Stimulated activated CD8-positive, alpha-beta memory T cell treated with anti-CD3 and anti-CD28 coated beads, Interleukin-12 subunit alpha, Interleukin-12 subunit beta, amount 100 ng/mL, for 1 hour (primary cell): ENCODE results near the gene BACE2.

Experiments used
- DNase-seq: peaks from one replicate; pipeline ENCODE4 v3.0.0-alpha.2; 2020; ENCODE audit warnings: low read depth

The BACE2 gene

DNA sequence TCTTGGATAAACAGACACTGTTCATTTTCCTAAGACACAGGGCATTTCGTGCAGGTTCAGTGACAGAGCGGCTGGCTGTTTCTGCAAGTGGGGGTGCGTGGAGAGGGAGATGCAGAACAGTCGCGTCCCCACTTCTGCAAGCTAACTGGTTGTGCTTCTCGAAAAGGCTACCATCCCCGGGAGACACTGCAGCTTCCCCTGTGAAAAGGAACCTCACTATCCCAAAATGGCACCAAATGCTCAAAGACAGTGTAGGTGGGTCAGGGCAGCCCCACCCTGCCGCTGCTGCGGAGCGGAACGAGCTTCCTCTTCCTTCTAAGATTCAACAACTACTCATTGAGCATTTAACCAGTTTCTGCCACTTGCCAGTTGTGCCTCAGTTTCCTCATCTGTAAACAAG, 19.2 kb upstream of the BACE2 start:
- DNase-seq: no peak

DNA sequence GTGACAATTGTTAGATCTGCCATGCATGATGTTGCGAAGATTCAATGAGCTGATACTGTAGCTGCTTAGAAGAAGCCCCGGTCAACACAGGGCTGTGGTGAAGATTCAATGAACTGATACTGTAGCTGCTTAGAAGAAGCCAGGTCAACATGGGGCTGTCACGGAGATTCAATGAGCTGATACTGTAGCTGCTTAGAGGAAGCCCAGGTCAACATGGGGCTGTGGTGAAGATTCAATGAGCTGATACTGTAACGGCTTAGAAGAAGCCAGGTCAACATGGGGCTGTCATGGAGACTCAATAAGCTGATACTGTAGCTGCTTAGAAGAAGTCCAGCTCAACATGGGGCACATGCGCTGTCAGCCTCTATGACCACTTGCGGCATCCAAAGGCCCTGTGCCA, 18.8 kb upstream of the BACE2 start:
- DNase-seq: no peak

GRCh38 chr21:41152147-41152546, 15.8 kb upstream of the BACE2 start:
- no peak for DNase-seq

- no peak for DNase-seq
Measured at GRCh38 chr21:41153443-41153842, 14.5 kb upstream of the BACE2 start.

- DNase-seq: no peak
Measured at GRCh38 chr21:41156142-41156541, 11.8 kb upstream of the BACE2 start.

DNA sequence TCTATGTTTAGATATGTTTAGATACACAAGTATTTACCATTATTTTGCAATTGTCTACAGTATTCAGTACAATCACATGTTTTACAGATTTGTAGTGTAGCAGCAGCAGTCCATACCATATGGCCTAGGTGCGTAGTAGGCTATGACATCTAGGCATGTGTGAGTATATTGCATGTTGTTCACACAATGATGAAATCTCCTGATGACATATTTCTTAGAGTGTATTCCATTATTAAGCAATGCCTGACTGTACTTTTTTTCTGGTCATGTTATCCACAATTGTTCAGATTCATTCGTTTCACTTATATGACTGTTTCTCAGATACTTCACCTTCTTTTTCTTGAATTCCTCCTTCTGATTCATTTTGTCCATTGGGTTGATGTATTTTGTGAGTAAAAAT, 9.9 kb upstream of the BACE2 start:
- DNase-seq: no peak

- DNase-seq: no peak
Measured at GRCh38 chr21:41160036-41160435, 7.9 kb upstream of the BACE2 start.

DNA sequence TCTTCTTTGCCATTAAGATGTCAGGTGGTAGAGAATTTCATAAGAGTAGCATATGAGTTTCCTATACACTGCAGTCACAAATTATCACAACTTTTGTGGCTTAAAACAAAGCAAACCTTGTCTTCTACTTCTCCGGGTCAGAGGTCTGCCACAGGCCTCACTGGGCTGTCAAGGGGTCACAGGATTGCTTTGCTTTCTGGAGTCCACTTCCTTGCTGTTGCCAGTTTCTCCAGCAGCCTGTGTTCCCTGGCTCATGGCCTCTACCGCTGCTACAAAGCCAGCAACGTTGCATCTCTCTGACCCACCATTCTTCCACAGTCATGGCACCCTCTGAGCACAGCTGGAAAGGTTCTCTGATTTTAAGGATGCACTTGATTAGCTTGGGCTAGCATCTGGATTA, 6.5 kb upstream of the BACE2 start:
- no peak for DNase-seq

DNA sequence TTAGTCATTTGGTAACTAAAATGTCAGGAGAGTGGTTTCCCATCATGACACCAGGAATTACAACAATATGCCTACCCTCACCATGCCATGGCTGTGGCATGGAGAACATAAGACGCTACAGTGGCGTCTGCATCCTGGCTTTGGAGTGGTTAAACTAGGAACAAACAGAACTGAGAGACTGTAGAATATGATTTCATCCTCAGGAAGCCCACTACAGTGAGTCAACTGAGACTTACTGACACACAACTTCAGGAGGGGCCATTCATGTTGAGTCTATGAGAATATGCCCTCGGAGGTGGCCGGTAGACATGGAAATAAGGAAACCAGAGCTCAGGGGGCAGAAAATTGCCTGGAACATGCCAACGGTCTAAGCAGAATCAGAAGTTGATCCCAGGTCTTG, 5.9 kb upstream of the BACE2 start:
- no peak for DNase-seq

GRCh38 chr21:41163091-41163490, 4.9 kb upstream of the BACE2 start:
- no peak for DNase-seq

DNA sequence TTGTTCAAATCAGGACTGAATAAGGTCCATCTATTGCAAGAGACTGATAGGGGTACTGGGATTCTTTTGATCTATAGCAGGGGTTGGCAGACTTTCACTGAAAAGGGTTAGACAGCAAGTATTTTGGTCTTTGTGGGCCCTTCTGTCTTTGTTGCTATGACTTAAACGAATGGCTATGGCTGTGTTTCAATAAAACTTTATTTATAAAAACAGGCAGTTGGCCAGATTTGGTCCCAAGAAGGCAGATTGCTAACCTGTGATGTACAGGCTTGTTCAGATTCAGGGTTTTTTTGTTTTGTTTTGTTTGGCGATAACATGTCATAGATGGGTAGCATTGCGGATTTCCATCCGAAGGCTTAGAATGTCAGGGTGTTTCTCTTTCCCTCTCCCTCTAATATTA, 3.9 kb upstream of the BACE2 start:
- no peak for DNase-seq

- no peak for DNase-seq
Measured at GRCh38 chr21:41164981-41165655, 2.8 kb upstream of the BACE2 start.

DNA sequence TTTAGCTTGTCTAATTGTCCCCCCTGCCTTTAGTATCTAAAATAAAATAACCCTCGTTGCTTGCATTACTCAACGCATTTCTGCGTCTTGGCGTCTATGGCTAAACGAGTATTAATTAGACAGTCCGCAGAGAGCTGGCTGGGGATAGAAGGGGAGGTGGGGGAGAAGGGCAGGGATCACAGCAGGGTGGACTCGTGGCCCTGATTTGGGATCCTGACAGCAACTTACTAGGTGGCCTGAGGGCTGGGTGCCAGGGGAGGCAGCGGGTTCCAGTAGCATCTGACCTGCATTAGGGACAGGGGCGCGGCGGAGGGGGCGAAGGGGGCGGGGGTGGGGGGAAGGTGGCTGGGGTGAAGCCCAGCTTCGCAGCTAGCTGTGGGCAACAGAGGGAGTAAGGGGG, 1.1 kb upstream of the BACE2 start:
- no peak for DNase-seq

- no peak for DNase-seq
Measured at GRCh38 chr21:41168391-41169257, 664 bp downstream of the BACE2 start.

DNA sequence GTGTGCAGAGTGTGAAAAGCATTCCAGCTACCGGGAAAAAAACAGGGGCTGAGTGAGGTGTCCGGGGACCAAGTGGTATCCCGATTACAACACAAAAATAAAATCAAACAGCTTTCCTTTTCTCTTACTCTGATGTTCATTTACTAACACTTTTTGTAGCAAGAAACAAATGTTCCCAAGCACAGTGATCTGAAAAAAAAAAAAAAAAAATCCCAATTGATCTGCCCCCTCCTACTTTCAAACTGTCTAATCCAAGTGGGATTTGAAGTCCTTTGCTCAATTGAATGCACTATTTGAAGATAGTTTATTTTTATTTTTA, 1.3 kb downstream of the BACE2 start:
- no peak for DNase-seq

GRCh38 chr21:41169701-41170100, 1.7 kb downstream of the BACE2 start:
- no peak for DNase-seq

GRCh38 chr21:41170442-41170841, 2.5 kb downstream of the BACE2 start:
- DNase-seq: no peak

- no peak for DNase-seq
Measured at GRCh38 chr21:41170859-41171609, 3.1 kb downstream of the BACE2 start.

GRCh38 chr21:41175080-41175479, 7.1 kb downstream of the BACE2 start:
- no peak for DNase-seq

GRCh38 chr21:41176846-41177245, 8.9 kb downstream of the BACE2 start:
- no peak for DNase-seq

GRCh38 chr21:41180752-41181151, 12.8 kb downstream of the BACE2 start:
- no peak for DNase-seq

DNA sequence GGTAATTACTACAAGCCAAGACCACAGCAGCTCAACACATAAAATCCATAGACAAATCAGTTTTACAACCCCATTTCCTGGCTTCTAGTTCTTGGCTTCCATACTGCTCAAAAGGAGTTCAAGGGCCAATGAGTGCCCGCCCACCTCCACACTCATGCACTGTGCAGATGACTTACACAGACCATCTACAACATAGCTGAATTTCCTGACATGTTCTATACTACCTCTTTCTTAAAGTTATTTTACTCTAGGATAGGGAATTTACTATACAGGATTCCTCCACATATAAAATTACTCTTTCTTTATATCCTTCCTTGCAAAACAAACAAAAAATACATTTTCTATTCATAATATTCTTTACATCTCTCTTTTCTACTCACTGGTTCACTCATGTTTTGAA, 14.6 kb downstream of the BACE2 start:
- no peak for DNase-seq

GRCh38 chr21:41183575-41183974, 15.6 kb downstream of the BACE2 start:
- no peak for DNase-seq
